ENCODE results near the gene SOAT2. TPM values are rescaled to one million over a fixed set of nuclear protein-coding genes. Genes with fewer than 3 reads are reported as not detected.

SOAT2 gene
- total and polyA plus RNA-seq, 11 donors: 0.20 to 0.27 TPM; not detected in 9

GRCh38 chr12:53059434-53060063 lies 43.7 kb upstream of the SOAT2 start:
- ATAC-seq (no peak), DNase-seq (peak in 2 of 5 donors; percentile 27 to 64)
- Histone ChIP-seq H3K9me3 (no peaks in the 10 kb centered on the region), H3K4me3 (no peak overlapping the region), H3K36me3 (peaks cover 0 to 99% (median 93%) of the 10 kb centered on the region in 9 donors), H3K27me3 (no peaks in the 10 kb centered on the region), H3K27ac (peak overlapping the region in 3 of 12 donors; percentile 33 to 81 (median 74)), H3K4me1 (peaks cover 3 to 92% (median 60%) of the 10 kb centered on the region in 12 donors)
- WGBS, 4 donors: 90 to 94% (median 92%) methylated on average over 15 to 24 of the region's 24 CpGs
- intact Hi-C loops (cut with DNase I): no loop called here
- TF ChIP-seq POLR2A (IDR thresholded peaks at IDR 0.05) (no peak), CTCF (IDR thresholded peaks at IDR 0.05) (no peak)

GRCh38 chr12:53060064-53060720 lies 43.1 kb upstream of the SOAT2 start:
- no peak overlapping the region for H3K4me3 ChIP-seq
- DNase-seq (peak in 1 of 5 donors; percentile 22), ATAC-seq (no peak)
- TF ChIP-seq POLR2A (IDR thresholded peaks at IDR 0.05) (no peak), CTCF (IDR thresholded peaks at IDR 0.05) (no peak)
- no peaks in the 10 kb centered on the region for H3K27me3 ChIP-seq
- intact Hi-C loops (cut with DNase I): no loop called here
- H3K9me3 ChIP-seq: no peaks in the 10 kb centered on the region
- 70 to 89% (median 84%) methylated on average over 12 to 17 of the region's 17 CpGs for WGBS, 4 donors
- H3K4me1 ChIP-seq: peaks cover 3 to 92% (median 59%) of the 10 kb centered on the region in 12 donors
- peak overlapping the region in 11 of 12 donors; percentile 5 to 85 (median 68) for H3K27ac ChIP-seq
- H3K36me3 ChIP-seq: peaks cover 0 to 99% (median 96%) of the 10 kb centered on the region in 9 donors

- Histone ChIP-seq H3K27me3 (no peaks in the 10 kb centered on the region), H3K36me3 (peaks cover 0 to 99% (median 96%) of the 10 kb centered on the region in 9 donors), H3K4me1 (peaks cover 3 to 92% (median 62%) of the 10 kb centered on the region in 12 donors), H3K27ac (peak overlapping the region in 11 of 12 donors; percentile 5 to 85 (median 68)), H3K4me3 (no peak overlapping the region), H3K9me3 (no peaks in the 10 kb centered on the region)
- DNase-seq: peak in 1 of 5 donors; percentile 25
- intact Hi-C loops (cut with DNase I): no loop called here
- TF ChIP-seq CTCF (IDR thresholded peaks at IDR 0.05) (no peak), POLR2A (IDR thresholded peaks at IDR 0.05) (no peak)
- ATAC-seq: no peak
- WGBS, 4 donors: 58 to 63% (median 62%) methylated on average over 16 to 18 of the region's 18 CpGs
Observed at GRCh38 chr12:53060721-53061276, 42.5 kb upstream of the SOAT2 start.

GRCh38 chr12:53061404-53062010 lies 41.8 kb upstream of the SOAT2 start:
- DNase-seq (peak in 1 of 5 donors; percentile 35), ATAC-seq (no peak)
- Histone ChIP-seq H3K36me3 (peaks cover 0 to 97% (median 95%) of the 10 kb centered on the region in 9 donors), H3K27ac (peak overlapping the region; percentile 5 to 85 (median 64)), H3K9me3 (no peaks in the 10 kb centered on the region), H3K4me1 (peaks cover 3 to 95% (median 69%) of the 10 kb centered on the region in 12 donors), H3K4me3 (no peak overlapping the region), H3K27me3 (no peaks in the 10 kb centered on the region)
- intact Hi-C loops (cut with DNase I): no loop called here
- TF ChIP-seq CTCF (IDR thresholded peaks at IDR 0.05): no peak
- no peak for TF ChIP-seq POLR2A (IDR thresholded peaks at IDR 0.05)
- 79 to 85% (median 83%) methylated on average over 5 of the region's 5 CpGs for WGBS, 4 donors
